GM19239 (cell line): ENCODE results near the gene ZNF609.
"Not testable (repeated sequence)": the region's sequence is repeated elsewhere in the genome, so short reads cannot be mapped to it uniquely, and the experiment has no call there.

Experiments used
- DNase-seq: peaks from one replicate; pipeline ENCODE4 v3.0.0; 2011; ENCODE audit warnings: low spot score; ENCODE audit not compliant: insufficient read length
- FAIRE-seq: peaks from 2 replicates; lab custom pipeline; 2011; peaks lifted over from hg19 to GRCh38; lab: Jason Lieb, UNC

Gene ZNF609

DNA sequence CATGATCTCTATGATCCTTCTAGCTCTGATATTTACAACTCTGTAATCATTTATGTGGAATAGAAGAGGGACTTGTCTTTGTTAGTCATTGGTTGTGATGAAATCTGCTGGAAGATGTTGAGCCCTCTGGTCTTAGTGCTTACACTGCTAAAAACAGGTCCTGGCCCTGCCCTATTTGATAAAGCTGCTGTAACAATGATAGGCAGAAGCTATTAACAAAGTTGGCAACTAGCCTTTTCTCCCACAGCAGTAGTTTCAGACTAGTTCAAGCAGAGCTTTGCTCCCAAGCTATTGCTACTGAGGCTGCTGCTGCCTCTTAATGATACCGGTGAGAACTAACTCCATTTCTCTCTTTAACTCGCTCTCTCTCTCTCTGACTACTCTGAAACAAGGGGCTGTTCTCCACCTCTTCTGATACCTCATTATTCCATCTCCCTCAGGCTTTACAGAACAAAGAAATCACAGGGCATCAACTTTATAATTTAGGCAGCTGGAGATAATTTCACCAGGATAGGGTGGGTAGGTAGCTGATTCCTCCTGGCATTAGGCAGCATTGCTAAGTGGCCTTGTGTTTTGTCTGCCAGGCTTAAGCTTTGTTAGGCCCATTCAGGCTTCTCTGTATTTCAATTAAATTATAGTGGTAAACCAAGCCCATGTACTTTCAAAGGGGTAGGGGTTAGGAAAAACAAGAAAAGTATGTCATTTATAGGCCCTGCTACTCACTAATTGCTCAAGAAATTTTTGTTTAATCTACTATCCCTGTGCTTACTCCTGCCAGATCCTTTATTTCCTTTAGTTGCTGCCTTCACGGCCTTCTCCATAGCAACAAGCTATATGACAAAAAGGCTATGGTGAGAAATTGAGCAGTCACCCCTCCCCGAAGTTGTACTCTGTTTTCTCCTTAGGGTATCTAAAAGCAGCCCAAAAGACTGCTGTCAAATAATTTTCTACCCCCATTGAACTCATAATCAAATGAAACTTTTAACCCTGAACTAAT lies 175.4 kb downstream of the ZNF609 start:
- FAIRE-seq = peak; percentile 70
- DNase-seq = no peak

- FAIRE-seq (no peak), DNase-seq (no peak)
Measured at GRCh38 chr15:64636556-64636955, 176.2 kb downstream of the ZNF609 start.

DNA sequence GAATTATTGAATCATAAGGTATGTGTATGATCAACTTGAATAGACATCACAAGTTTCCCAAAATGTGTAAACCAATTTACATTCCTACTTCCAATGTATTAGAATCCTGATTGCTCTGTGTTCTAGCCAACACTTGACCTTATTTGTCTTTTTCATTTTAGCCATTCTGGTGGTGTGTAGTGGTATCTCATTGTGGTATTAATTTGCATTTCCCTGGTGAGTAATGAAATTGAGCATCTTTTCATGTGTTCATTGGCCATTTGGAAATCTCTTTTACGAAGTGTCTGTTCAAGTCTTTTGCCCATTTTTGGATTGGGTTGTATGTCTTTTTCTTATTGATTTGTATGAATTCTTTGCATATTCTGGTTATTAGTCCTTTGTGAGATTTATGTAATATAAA lies 177.0 kb downstream of the ZNF609 start:
- FAIRE-seq = no peak
- no peak for DNase-seq

- DNase-seq, FAIRE-seq: not testable (repeated sequence)
Measured at GRCh38 chr15:64639744-64640143, 179.4 kb downstream of the ZNF609 start.

DNA sequence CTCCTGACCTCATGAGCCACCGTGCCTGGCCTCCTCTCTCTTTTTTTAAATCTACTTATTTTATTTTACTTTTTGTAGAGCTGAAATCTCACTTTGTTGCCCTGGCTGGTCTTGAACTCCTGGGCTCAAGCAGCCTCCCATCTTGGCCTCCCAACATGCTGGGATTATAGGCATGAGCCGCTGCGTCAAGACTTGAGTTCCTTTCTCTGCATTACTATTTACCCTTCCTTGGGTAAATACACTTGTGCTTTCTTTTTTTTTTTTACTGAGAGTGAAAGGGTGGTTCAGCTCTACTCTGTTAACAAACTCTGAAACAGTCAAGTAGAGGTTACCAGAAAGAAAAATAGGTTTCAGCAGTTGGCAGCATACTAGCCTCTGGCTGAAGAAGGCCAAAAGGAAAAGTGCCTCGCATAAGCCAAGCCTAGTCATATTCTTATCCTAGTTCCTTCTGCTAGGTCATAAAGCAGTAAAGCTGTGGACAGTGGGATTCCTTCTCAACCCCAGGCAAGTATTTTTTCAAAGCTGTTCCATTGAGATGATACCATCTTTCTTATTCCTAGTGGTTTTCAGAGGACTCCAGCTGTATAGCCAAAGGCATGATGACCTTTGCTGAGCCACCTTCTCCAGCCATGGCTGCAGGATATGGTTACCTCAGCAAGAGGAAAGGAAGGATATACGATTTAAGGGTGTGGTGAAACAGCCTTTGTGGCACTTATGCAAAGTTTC lies 179.9 kb downstream of the ZNF609 start:
- FAIRE-seq (peak; percentile 65), DNase-seq (no peak)

DNA sequence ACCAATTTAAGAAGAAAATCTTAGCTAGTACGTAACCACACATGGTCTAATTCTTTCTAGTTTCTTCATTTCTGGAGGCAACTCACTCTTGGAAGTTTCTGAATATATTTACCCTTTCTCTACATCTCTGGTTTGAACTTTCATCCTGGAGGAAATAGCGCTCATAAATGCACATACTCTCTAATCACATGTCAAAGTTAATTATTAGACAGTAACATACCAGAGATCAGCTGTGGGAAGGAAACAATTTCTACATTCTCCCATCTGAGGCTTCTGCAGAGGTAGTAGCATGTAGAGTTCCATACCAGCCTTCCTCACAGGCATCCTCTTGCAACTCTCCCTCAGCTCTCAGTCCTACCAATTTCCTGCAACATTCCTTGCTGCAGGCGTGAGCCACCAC lies 182.5 kb downstream of the ZNF609 start:
- DNase-seq (no peak), FAIRE-seq (peak; percentile 60)

DNA sequence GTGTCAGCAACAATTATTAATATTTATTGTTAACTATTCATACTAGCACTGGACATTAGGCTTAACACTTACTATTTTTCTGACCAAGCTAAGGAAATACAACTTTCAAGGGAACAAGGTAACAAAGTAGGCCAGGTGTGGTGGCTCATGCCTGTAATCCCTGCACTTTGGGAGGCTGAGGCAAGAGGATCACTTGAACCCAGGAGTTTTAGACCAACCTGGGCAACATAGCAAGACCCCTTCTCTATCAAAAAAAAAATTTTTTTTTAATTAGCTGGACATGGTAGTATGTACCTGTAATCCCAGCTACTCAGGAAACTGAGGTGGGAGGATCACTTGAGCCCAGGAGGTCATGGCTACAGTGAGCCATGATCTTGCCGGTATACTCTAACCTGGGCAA lies 183.3 kb downstream of the ZNF609 start:
- FAIRE-seq (no peak), DNase-seq (no peak)

GRCh38 chr15:64644811-64645210 lies 184.4 kb downstream of the ZNF609 start:
- FAIRE-seq, DNase-seq: not testable (repeated sequence)

DNA sequence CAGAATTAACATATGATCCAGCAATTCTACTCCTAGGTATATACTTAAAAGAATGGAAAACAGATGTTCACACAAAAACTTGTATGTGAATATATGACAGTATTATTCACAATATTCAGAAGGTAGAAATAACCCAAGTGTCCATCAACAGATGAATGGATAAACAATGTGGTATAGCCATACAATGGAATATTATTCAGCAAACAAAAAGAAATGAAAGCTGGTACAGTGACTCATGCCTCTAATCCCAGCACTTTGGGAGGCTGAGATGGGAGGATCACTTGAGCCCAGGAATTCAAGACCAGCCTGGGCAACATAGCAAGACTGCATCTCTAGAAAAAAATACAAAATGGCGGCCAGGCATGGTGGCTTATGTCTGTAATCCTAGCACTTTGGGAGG lies 185.6 kb downstream of the ZNF609 start:
- FAIRE-seq (no peak), DNase-seq (no peak)

DNA sequence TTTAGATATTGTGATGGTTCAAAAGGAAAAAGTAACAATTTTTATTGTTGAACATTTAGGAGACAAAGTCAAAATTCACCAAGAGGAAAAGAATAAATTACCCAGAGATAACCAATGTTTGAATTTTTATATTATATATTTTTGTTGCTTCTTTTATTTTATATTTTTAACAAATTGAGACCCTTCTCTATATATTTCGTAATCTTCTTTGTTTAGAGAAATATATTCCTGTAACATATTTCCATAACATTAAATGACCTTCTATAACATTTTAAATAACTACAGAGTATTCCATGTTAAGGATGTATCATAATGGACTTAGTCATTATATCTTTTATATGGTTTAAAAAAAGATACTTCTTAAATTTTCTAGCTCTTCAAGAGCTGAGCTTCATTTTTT lies 187.0 kb downstream of the ZNF609 start:
- no peak for FAIRE-seq
- DNase-seq = no peak

DNA sequence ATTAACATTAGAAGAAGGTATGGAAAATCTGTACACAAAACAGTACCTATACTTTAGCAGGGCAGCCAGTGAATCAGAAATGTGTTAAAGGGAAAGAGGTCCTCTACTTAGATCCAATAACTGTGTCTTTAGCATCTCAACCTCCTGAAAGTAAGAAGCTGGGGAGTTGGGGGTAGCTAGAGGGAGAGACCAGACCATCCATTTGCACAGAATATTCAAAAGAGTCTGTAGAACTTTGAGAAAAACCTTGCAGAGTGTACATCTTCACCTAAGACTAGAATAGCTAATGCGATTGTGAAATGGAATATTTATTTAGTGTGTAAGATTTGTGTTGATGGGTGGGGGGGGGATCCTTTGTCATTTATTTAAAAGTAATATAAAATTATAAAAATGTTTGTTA lies 190.2 kb downstream of the ZNF609 start:
- no peak for DNase-seq
- FAIRE-seq = peak; percentile 53

GRCh38 chr15:64651601-64652191 lies 191.3 kb downstream of the ZNF609 start:
- peak; percentile 30 for DNase-seq
- peak; percentile 91 for FAIRE-seq

- DNase-seq = no peak
- no peak for FAIRE-seq
Measured at GRCh38 chr15:64653757-64654156, 193.4 kb downstream of the ZNF609 start.

DNA sequence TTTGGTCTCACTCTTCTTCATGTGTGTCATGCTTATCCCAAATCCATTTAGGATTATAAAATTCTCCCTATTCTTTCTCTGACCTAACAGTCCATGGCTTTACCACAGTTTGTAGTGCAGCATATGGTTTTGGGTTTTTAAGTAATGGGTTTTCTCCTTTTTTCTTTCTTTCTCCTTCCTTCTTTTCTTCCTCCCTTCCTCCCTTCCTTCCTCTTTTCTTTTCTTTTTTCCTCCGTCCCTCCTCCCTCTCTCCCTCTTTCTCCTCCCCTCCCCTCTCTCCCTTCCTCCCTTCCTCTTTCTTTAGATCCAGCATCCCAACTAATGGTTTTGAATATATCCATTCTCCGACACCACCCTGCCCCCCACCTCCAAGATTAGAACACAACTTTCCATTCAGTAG lies 196.1 kb downstream of the ZNF609 start:
- DNase-seq (no peak), FAIRE-seq (no peak)

DNA sequence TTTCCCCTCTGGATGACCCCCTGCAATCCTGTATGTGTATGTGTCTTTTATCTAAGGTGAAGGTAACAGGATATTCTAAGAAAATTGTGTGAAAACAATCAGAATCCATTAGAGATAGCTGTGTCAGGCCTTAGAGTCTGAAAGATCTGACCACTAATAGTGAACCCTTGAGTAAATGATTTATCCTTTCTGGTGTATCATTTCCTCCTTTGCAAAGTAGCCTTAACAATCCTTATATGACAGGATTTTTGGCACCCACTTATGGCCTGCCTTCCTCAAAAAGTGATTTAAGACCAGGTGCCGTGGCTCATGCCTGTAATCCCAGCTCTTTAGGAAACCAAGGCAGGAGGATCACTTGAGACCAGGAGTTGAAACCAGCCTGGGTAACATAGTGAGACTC lies 204.8 kb downstream of the ZNF609 start:
- FAIRE-seq (peak; percentile 79), DNase-seq (peak; percentile 40)

GRCh38 chr15:64667736-64668161 lies 207.4 kb downstream of the ZNF609 start:
- no peak for DNase-seq

DNA sequence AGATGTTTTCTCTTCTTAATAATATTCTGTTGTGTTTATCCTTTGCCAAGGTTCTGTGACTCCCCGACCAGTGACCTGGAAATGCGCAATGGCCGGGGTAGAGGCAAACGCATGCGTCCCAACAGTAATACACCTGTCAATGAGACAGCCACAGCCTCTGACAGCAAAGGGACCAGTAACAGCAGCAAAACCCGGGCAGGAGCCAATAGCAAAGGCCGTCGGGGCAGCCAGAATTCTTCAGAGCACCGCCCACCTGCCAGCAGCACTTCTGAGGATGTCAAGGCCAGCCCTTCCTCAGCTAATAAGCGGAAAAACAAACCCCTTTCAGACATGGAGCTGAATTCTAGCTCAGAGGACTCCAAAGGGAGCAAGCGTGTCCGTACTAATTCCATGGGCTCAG lies 213.5 kb downstream of the ZNF609 start:
- FAIRE-seq = no peak

More at GRCh38 chr15:64667736-64668161, 207.4 kb downstream of the ZNF609 start:
- FAIRE-seq = no peak

DNA sequence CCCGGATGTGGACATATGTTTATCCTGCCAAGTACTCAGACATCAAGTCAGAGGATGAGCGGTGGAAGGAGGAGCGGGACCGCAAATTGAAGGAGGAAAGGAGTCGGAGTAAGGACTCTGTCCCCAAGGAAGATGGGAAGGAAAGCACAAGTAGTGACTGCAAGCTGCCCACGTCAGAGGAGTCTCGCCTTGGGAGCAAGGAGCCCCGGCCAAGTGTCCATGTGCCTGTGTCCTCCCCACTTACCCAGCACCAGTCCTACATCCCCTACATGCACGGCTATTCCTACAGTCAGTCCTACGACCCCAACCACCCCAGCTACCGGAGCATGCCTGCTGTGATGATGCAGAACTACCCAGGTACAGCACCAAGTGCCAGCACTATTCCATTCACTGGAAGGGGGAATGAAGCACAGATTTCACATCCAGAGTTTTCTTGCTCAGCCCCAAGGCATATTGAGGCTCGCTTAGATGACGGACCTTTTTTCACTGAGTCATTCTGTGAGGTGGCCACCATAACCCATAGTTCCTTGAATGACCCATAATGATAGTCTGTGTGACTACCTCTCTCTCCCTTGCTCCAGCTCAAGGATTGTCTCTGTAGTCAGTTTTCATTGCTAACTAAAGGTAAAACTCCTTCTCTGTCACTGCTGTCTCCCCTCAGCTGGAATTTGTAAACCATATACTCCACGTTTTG lies 217.9 kb downstream of the ZNF609 start:
- no peak for FAIRE-seq

More for the DNA sequence above, 213.5 kb downstream of the ZNF609 start:
- no peak for DNase-seq

DNA sequence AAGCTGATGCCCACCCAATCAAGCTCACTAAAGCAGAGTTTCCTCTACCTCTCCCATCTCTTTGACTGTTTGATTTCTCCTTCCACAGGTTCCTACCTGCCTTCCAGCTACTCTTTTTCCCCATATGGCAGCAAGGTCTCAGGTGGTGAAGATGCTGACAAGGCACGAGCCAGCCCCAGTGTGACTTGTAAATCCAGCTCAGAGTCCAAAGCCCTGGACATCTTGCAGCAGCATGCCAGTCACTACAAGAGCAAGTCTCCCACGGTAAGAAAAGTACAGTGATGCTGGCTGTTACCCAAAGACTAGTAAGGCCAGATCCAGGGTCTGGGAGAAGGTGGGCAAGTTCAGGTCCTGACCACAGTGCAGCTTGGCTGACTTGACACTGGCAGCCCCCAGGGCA lies 219.7 kb downstream of the ZNF609 start:
- DNase-seq (no peak), FAIRE-seq (no peak)

More for the DNA sequence above, 217.9 kb downstream of the ZNF609 start:
- no peak for DNase-seq

GRCh38 chr15:64681424-64682024 lies 221.1 kb downstream of the ZNF609 start:
- DNase-seq (no peak), FAIRE-seq (no peak)
